A673 (cell line): ENCODE data around the gene MLEC. TPM values are rescaled to one million over a fixed set of nuclear protein-coding genes. Genes with fewer than 3 reads are reported as not detected.

ENCODE experiments used
- BruUV-seq: library from RNA; stranded (reverse); fragments of 400-500 nt; replicated peaks from 2 replicates; lab custom pipeline; 2021; lab: Mats Ljungman, UMichigan
- CTCF ChIA-PET: fragments of 300-600 bp; sonication (Branson Sonifier 250); formaldehyde crosslinking; loops from one replicate; lab custom pipeline; 2022; ENCODE audit warnings: antibody characterized with exemption; lab: Charles Lee
- POLR2A ChIA-PET: fragments of 300-600 bp; sonication (Branson Sonifier 250); formaldehyde crosslinking; loops from one replicate; lab custom pipeline; 2022; ENCODE audit warnings: antibody characterized with exemption; ENCODE audit not compliant: low non-redundant PET; lab: Charles Lee
- DNase-seq: peaks from one replicate; pipeline ENCODE4 v3.0.0-alpha.2; 2015; ENCODE audit warnings: low spot score
- H3K27ac ChIP-seq: fragments of 200-600 bp; sonication (generic); 2 replicates; pipeline ENCODE4 v1.5.1; 2016; ENCODE audit warnings: mixed run types, low read depth, mild to moderate bottlenecking, mixed read lengths, antibody characterized with exemption, low read length; ENCODE audit not compliant: poor library complexity, severe bottlenecking
- H3K27me3 ChIP-seq: fragments of 200-600 bp; sonication (generic); replicated peaks from 2 replicates; pipeline ENCODE4 v1.6.1; 2017; ENCODE audit warnings: mixed run types, low read depth, mild to moderate bottlenecking, mixed read lengths, antibody characterized with exemption, low read length; ENCODE audit not compliant: insufficient read depth, poor library complexity
- H3K36me3 ChIP-seq: fragments of 200-600 bp; sonication (generic); 2 replicates; pipeline ENCODE4 v1.6.1; 2016; ENCODE audit warnings: mixed run types, mild to moderate bottlenecking, mixed read lengths, antibody characterized with exemption, low read length; ENCODE audit not compliant: insufficient read depth, poor library complexity, severe bottlenecking
- H3K4me1 ChIP-seq: fragments of 200-600 bp; sonication (generic); 2 replicates; pipeline ENCODE4 v1.6.1; 2017; ENCODE audit warnings: mixed run types, mild to moderate bottlenecking, mixed read lengths, antibody characterized with exemption, low read length; ENCODE audit not compliant: insufficient read depth, poor library complexity, severe bottlenecking
- H3K4me3 ChIP-seq: fragments of 200-600 bp; sonication (generic); 2 replicates; pipeline ENCODE4 v1.5.1; 2016; ENCODE audit warnings: low read depth, mixed run types, mild to moderate bottlenecking, mixed read lengths, low read length; ENCODE audit not compliant: poor library complexity, severe bottlenecking
- H3K9me3 ChIP-seq: fragments of 200-600 bp; sonication (generic); 2 replicates; pipeline ENCODE4 v1.6.1; 2016; ENCODE audit warnings: mixed run types, low read depth, mild to moderate bottlenecking, mixed read lengths, antibody characterized with exemption, low read length; ENCODE audit not compliant: poor library complexity, severe bottlenecking
- CTCF ChIP-seq: fragments of 300-800, 200-600 bp; sonication (generic); conservative IDR thresholded peaks from 2 replicates; pipeline ENCODE4 v1.5.1; 2017; ENCODE audit warnings: low read depth, mild to moderate bottlenecking, antibody characterized with exemption, low read length, moderate library complexity, mixed read lengths
- EZH2 ChIP-seq: fragments of 200-600 bp; sonication (generic); IDR thresholded peaks from 2 replicates; pipeline ENCODE4 v1.6.1; 2017; ENCODE audit warnings: borderline replicate concordance, low read depth, mild to moderate bottlenecking, mixed read lengths, antibody characterized with exemption, low read length; ENCODE audit not compliant: poor library complexity, severe bottlenecking
- intact Hi-C: fragments of 100-400 bp; cut with micrococcal nuclease; formaldehyde crosslinking; loops from one replicate; pipeline ENCODE4 v1.10.0; 2022; ENCODE audit not compliant: unreplicated experiment
- total RNA-seq: library from RNA; stranded (reverse); gene quantifications from 2 replicates; pipeline ENCODE4 v1.2.3, GENCODE V29; 2021

MLEC gene
- total RNA-seq, 1 experiment from 2014 or later = 176 TPM

- no peaks in the 10 kb centered on the region for H3K27me3 ChIP-seq
- no peak for TF ChIP-seq CTCF
- TF ChIP-seq EZH2 = no peak
- no TSS peak for BruUV-seq
- POLR2A ChIA-PET = interaction anchor here (0.5 kb wide), 1 partner anchor 413 kb away, joined by 3 read pairs; the partner anchor contains the start of gene RNU4-1
- H3K9me3 ChIP-seq = no peaks in the 10 kb centered on the region
- DNase-seq = no peak
- intact Hi-C loops = no loop called here
- peaks cover 17% of the 10 kb centered on the region for H3K36me3 ChIP-seq
- CTCF ChIA-PET = no interaction called here
- H3K4me3 ChIP-seq = no peak overlapping the region
- H3K27ac ChIP-seq = no peak overlapping the region
- H3K4me1 ChIP-seq = peaks cover 5% of the 10 kb centered on the region
These were observed 18.7 kb downstream of the MLEC start for GRCh38 chr12:120705618-120706017.

GRCh38 chr12:120706029-120706428, 19.1 kb downstream of the MLEC start:
- CTCF ChIA-PET = no interaction called here

DNA sequence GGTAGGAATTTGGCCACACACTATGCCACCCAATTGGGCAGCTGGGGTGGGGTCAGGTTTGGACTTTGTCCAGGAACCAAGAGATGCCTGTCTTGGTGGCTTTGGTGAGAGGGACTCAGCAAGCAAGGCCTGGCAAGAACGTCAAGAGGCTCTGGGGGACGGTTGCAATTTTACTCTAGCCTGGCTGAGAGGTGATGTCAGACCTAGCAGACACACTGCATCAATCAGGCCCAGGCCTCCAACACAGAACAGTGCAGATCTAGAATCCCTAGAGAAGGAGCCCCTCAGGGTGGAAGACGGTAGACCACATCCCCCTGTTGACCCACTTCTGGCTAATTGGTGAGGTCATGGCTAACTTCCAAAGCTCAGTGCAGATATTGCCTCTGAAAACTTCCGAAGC, 21.7 kb downstream of the MLEC start:
- POLR2A ChIA-PET = interaction anchor here (0.7 kb wide), 1 partner anchor 23 kb away, joined by 3 read pairs; no protein-coding TSS in a partner anchor
- TF ChIP-seq EZH2 = no peak
- no peak for TF ChIP-seq CTCF
- BruUV-seq = no TSS peak

More at GRCh38 chr12:120706029-120706428, 19.1 kb downstream of the MLEC start:
- Histone ChIP-seq H3K4me1 (peaks cover 5% of the 10 kb centered on the region), H3K9me3 (no peaks in the 10 kb centered on the region), H3K4me3 (no peak overlapping the region), H3K27me3 (no peaks in the 10 kb centered on the region), H3K27ac (no peak overlapping the region), H3K36me3 (peaks cover 13% of the 10 kb centered on the region)
- TF ChIP-seq EZH2 = no peak
- no peak for TF ChIP-seq CTCF
- BruUV-seq = no TSS peak
- no peak for DNase-seq
- intact Hi-C loops = no loop called here
- POLR2A ChIA-PET = interaction anchor here (0.5 kb wide), 1 partner anchor 413 kb away, joined by 3 read pairs; the partner anchor contains the start of gene RNU4-1

More for the DNA sequence above, 21.7 kb downstream of the MLEC start:
- CTCF ChIA-PET = interaction anchor here (0.5 kb wide), 1 partner anchor 9 kb away, joined by 3 read pairs; no protein-coding TSS in a partner anchor
- Histone ChIP-seq H3K27me3 (no peaks in the 10 kb centered on the region), H3K4me3 (no peak overlapping the region), H3K4me1 (peaks cover 5% of the 10 kb centered on the region), H3K36me3 (peaks cover 8% of the 10 kb centered on the region), H3K9me3 (no peaks in the 10 kb centered on the region), H3K27ac (no peak overlapping the region)
- intact Hi-C loops = no loop called here
- DNase-seq = no peak
